ENCODE results near the gene MRTFB.
"Not testable (repeated sequence)": the region's sequence is repeated elsewhere in the genome, so short reads cannot be mapped to it uniquely, and the experiment has no call there.

The MRTFB gene

GRCh38 chr16:14121142-14121541 is 50.0 kb downstream of the MRTFB start:
- peak overlapping the region; percentile 75 for H3K27ac Mint-ChIP-seq
- DNase-seq: no peak
- H3K36me3 Mint-ChIP-seq: peaks cover 16 to 32% of the 10 kb centered on the region in 2 donors
- peak overlapping the region; percentile 29 to 51 for H3K4me3 Mint-ChIP-seq
- ATAC-seq (replicated peaks): peak; percentile 91 to 93
- peaks cover 29 to 65% of the 10 kb centered on the region in 2 donors for H3K4me1 Mint-ChIP-seq
- no peaks in the 10 kb centered on the region for H3K27me3 Mint-ChIP-seq
- H3K9me3 Mint-ChIP-seq: peaks cover 0 to 9% of the 10 kb centered on the region in 2 donors

- Mint-ChIP-seq H3K9me3 (peaks cover 0 to 9% of the 10 kb centered on the region in 2 donors), H3K4me3 (peak overlapping the region; percentile 52 to 55), H3K4me1 (peaks cover 29 to 65% of the 10 kb centered on the region in 2 donors), H3K27ac (peak overlapping the region; percentile 15), H3K27me3 (no peaks in the 10 kb centered on the region), H3K36me3 (peaks cover 16 to 32% of the 10 kb centered on the region in 2 donors)
- DNase-seq (no peak), ATAC-seq (replicated peaks) (peak; percentile 32 to 37)
These were observed 50.8 kb downstream of the MRTFB start for GRCh38 chr16:14121872-14122271.

GRCh38 chr16:14122430-14122829 is 51.3 kb downstream of the MRTFB start:
- not testable (repeated sequence) for H3K27ac Mint-ChIP-seq; H3K27me3 Mint-ChIP-seq; H3K9me3 Mint-ChIP-seq; H3K4me3 Mint-ChIP-seq; DNase-seq; ATAC-seq (replicated peaks)
- Mint-ChIP-seq H3K4me1 (peaks cover 29 to 65% of the 10 kb centered on the region in 2 donors), H3K36me3 (peaks cover 16 to 32% of the 10 kb centered on the region in 2 donors)

- DNase-seq (no peak), ATAC-seq (replicated peaks) (no peak)
- Mint-ChIP-seq H3K4me1 (peaks cover 25 to 59% of the 10 kb centered on the region in 2 donors), H3K36me3 (peaks cover 12 to 27% of the 10 kb centered on the region in 2 donors), H3K27ac (no peak overlapping the region), H3K9me3 (peaks cover 0 to 2% of the 10 kb centered on the region in 2 donors), H3K4me3 (no peak overlapping the region), H3K27me3 (no peaks in the 10 kb centered on the region)
These were observed 54.0 kb downstream of the MRTFB start for GRCh38 chr16:14125000-14125681.

- Mint-ChIP-seq H3K27me3 (no peaks in the 10 kb centered on the region), H3K27ac (no peak overlapping the region), H3K9me3 (peaks cover 0 to 4% of the 10 kb centered on the region in 2 donors), H3K4me3 (no peak overlapping the region), H3K36me3 (peaks cover 15 to 29% of the 10 kb centered on the region in 2 donors), H3K4me1 (peaks cover 21 to 53% of the 10 kb centered on the region in 2 donors)
- DNase-seq: no peak
- no peak for ATAC-seq (replicated peaks)
These were observed 54.6 kb downstream of the MRTFB start for GRCh38 chr16:14125708-14126107.

GRCh38 chr16:14128097-14128496 is 57.0 kb downstream of the MRTFB start:
- H3K36me3 Mint-ChIP-seq: peaks cover 18 to 25% of the 10 kb centered on the region in 2 donors
- peaks cover 0 to 2% of the 10 kb centered on the region in 2 donors for H3K9me3 Mint-ChIP-seq
- H3K4me1 Mint-ChIP-seq: peaks cover 13 to 29% of the 10 kb centered on the region in 2 donors
- H3K27ac Mint-ChIP-seq: no peak overlapping the region
- ATAC-seq (replicated peaks) (no peak), DNase-seq (no peak)
- no peak overlapping the region for H3K4me3 Mint-ChIP-seq
- H3K27me3 Mint-ChIP-seq: no peaks in the 10 kb centered on the region

GRCh38 chr16:14129502-14129901 is 58.4 kb downstream of the MRTFB start:
- Mint-ChIP-seq H3K4me1 (peaks cover 4 to 15% of the 10 kb centered on the region in 2 donors), H3K9me3 (peaks cover 0 to 2% of the 10 kb centered on the region in 2 donors), H3K27me3 (no peaks in the 10 kb centered on the region), H3K36me3 (peaks cover 15 to 18% of the 10 kb centered on the region in 2 donors), H3K27ac (no peak overlapping the region), H3K4me3 (no peak overlapping the region)
- ATAC-seq (replicated peaks) (no peak), DNase-seq (no peak)

- Mint-ChIP-seq H3K9me3 (peaks cover 0 to 2% of the 10 kb centered on the region in 2 donors), H3K27ac (no peak overlapping the region), H3K27me3 (no peaks in the 10 kb centered on the region), H3K4me1 (peaks cover 1 to 6% of the 10 kb centered on the region in 2 donors), H3K36me3 (peaks cover 16 to 22% of the 10 kb centered on the region in 2 donors), H3K4me3 (no peak overlapping the region)
- DNase-seq: no peak
- no peak for ATAC-seq (replicated peaks)
These were observed 60.9 kb downstream of the MRTFB start for GRCh38 chr16:14131774-14132695.

- DNase-seq: no peak
- Mint-ChIP-seq H3K36me3 (peaks cover 16 to 22% of the 10 kb centered on the region in 2 donors), H3K27ac (no peak overlapping the region), H3K27me3 (no peaks in the 10 kb centered on the region), H3K4me1 (peaks cover 1 to 5% of the 10 kb centered on the region in 2 donors), H3K9me3 (peaks cover 0 to 2% of the 10 kb centered on the region in 2 donors), H3K4me3 (no peak overlapping the region)
- ATAC-seq (replicated peaks): peak; percentile 83 to 86
These were observed 61.6 kb downstream of the MRTFB start for GRCh38 chr16:14132696-14133048.

- H3K36me3 Mint-ChIP-seq: peaks cover 16 to 19% of the 10 kb centered on the region in 2 donors
- H3K4me1 Mint-ChIP-seq: peaks cover 1 to 7% of the 10 kb centered on the region in 2 donors
- no peaks in the 10 kb centered on the region for H3K27me3 Mint-ChIP-seq
- peaks cover 0 to 2% of the 10 kb centered on the region in 2 donors for H3K9me3 Mint-ChIP-seq
- ATAC-seq (replicated peaks): no peak
- no peak for DNase-seq
- no peak overlapping the region for H3K4me3 Mint-ChIP-seq
- no peak overlapping the region for H3K27ac Mint-ChIP-seq
These were observed 62.8 kb downstream of the MRTFB start for GRCh38 chr16:14133907-14134306.

GRCh38 chr16:14135704-14136103 is 64.6 kb downstream of the MRTFB start:
- DNase-seq (no peak), ATAC-seq (replicated peaks) (no peak)
- Mint-ChIP-seq H3K36me3 (peaks cover 12 to 15% of the 10 kb centered on the region in 2 donors), H3K27ac (no peak overlapping the region), H3K4me1 (peaks cover 1 to 7% of the 10 kb centered on the region in 2 donors), H3K9me3 (no peaks in the 10 kb centered on the region), H3K4me3 (no peak overlapping the region), H3K27me3 (no peaks in the 10 kb centered on the region)

GRCh38 chr16:14139872-14140271 is 68.8 kb downstream of the MRTFB start:
- peaks cover 1 to 7% of the 10 kb centered on the region in 2 donors for H3K4me1 Mint-ChIP-seq
- peaks cover 15 to 19% of the 10 kb centered on the region in 2 donors for H3K36me3 Mint-ChIP-seq
- ATAC-seq (replicated peaks) (no peak), DNase-seq (no peak)
- no peak overlapping the region for H3K27ac Mint-ChIP-seq
- H3K4me3 Mint-ChIP-seq: no peak overlapping the region
- no peaks in the 10 kb centered on the region for H3K27me3 Mint-ChIP-seq
- no peaks in the 10 kb centered on the region for H3K9me3 Mint-ChIP-seq

- no peaks in the 10 kb centered on the region for H3K9me3 Mint-ChIP-seq
- peaks cover 4 to 7% of the 10 kb centered on the region in 2 donors for H3K4me1 Mint-ChIP-seq
- no peak for DNase-seq
- H3K27ac Mint-ChIP-seq: no peak overlapping the region
- no peak for ATAC-seq (replicated peaks)
- peaks cover 12 to 21% of the 10 kb centered on the region in 2 donors for H3K36me3 Mint-ChIP-seq
- no peak overlapping the region for H3K4me3 Mint-ChIP-seq
- no peaks in the 10 kb centered on the region for H3K27me3 Mint-ChIP-seq
These were observed 69.8 kb downstream of the MRTFB start for GRCh38 chr16:14140923-14141322.

GRCh38 chr16:14146445-14146844 is 75.3 kb downstream of the MRTFB start:
- H3K27ac Mint-ChIP-seq: no peak overlapping the region
- ATAC-seq (replicated peaks) (peak; percentile 80 to 81), DNase-seq (peak; percentile 4)
- no peak overlapping the region for H3K4me3 Mint-ChIP-seq
- peaks cover 12 to 19% of the 10 kb centered on the region in 2 donors for H3K36me3 Mint-ChIP-seq
- no peaks in the 10 kb centered on the region for H3K9me3 Mint-ChIP-seq
- H3K27me3 Mint-ChIP-seq: no peaks in the 10 kb centered on the region
- peaks cover 4 to 9% of the 10 kb centered on the region in 2 donors for H3K4me1 Mint-ChIP-seq

Data from stimulated activated naive B cell treated with anti-CD40 and anti-IgM and Interleukin-4, amounts not matched to agents 10 μg/mL and 1 μg/mL and 100 μg/mL, for 72 hours (primary cell).